ENCODE results near the gene HTR4.
"Not testable (repeated sequence)": the region's sequence is repeated elsewhere in the genome, so short reads cannot be mapped to it uniquely, and the experiment has no call there.

Gene HTR4

GRCh38 chr5:148653836-148654781 is at the start of gene HTR4:
Gene HTR4 (minus strand): TSS chr5:148654527. CDS start chr5:148637014, 17,513 bp downstream.
- no peak for DNase-seq (ENCODE audit: low read depth in 1 of 2, low spot score in 1 of 2)

DNA sequence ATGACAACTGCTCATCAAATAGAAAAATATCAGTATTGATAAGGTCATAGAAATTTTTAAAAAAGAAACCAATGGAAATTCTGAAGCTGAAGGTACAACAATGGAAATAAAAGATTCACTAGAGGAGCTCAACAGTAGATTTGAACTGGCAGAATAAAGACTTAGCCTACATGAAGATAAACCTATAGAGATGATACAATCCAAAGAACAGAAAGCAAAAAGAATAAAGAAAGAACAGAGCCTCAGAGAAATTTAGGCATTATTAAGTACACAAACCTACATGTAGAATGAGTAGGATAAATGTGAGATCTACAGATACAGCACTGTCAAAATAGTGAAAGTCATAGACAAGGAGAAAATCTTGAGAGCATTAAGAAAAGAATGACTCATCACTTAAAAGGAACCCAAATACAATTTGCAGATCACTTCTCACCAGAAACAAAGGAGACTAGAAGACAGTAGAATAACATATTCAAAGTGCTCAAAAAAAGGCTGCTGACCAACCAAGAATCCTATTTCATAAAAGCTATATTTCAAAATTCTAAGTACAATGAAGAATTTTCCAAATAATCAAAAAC is 47.8 kb upstream of the HTR4 start:
- no peak for DNase-seq (ENCODE audit: low read depth in 1 of 2, low spot score in 1 of 2)

DNA sequence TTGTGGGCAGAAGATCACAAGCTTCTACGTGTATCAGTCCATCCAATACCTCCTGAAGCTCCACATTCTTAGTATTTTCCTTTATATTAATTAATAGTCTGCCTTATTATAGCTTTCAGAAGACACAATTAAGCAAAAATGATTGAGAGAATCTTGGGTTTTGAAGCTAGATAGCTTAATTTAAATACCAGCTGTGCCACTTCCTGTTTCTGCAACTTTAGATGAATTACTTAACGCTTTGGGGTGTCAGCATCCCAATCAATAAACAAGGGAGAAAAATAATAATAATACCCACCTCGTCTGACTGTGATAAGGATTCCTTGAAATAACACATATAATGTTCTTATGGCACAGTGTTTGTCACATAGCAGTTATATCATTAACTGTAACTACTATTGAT is 44.7 kb upstream of the HTR4 start:
- DNase-seq (ENCODE audit: low read depth in 1 of 2, low spot score in 1 of 2) = no peak

DNA sequence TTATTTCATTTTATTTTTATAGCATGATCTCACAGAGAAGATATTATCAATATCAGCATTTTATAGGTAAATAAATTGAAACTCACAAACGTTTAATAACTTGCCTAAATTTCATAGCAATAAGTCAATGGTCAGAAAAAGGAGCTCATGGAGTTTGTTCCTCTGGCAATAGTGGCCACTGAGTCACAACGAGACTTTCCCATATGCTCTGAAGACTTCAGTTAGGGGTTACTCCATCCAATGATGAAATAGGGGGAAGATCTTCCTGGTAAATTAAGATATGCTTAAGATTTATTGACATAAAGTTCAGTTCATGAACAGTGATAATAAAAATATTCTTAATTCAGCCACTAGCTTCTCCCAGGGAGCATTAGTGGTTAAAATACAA is 43.5 kb upstream of the HTR4 start:
- DNase-seq (ENCODE audit: low read depth in 1 of 2, low spot score in 1 of 2) = no peak

DNA sequence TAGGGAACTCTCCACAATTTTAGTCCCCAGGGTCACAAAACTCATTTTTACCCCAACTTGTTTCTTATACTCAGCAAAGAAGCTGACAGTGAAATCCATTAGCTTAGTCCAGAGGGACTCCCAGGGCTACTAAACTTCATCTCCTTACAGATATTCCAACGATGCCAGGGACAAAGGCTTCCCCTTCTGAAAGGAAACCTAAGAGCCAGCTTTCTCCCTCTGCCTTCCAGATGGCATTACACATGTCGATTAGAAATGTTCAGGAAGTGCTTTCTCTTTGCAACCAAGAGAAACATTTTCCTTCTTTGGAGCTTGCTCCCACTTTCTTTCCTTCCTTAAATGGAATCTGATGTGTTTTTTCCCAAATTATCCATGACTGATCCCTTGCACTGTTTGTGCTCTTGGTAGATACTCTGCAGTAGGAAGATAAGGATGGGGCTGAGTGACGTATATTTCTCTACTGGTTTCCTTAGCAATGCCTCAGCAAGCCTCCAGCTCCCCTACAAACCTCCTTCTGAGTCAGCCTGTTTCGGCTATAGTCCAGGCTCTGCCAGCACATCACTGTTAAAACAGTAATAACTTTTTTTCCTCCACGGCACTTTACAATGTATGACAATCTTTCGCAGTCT is 43.0 kb upstream of the HTR4 start:
- DNase-seq (ENCODE audit: low read depth in 1 of 2, low spot score in 1 of 2) = no peak

DNA sequence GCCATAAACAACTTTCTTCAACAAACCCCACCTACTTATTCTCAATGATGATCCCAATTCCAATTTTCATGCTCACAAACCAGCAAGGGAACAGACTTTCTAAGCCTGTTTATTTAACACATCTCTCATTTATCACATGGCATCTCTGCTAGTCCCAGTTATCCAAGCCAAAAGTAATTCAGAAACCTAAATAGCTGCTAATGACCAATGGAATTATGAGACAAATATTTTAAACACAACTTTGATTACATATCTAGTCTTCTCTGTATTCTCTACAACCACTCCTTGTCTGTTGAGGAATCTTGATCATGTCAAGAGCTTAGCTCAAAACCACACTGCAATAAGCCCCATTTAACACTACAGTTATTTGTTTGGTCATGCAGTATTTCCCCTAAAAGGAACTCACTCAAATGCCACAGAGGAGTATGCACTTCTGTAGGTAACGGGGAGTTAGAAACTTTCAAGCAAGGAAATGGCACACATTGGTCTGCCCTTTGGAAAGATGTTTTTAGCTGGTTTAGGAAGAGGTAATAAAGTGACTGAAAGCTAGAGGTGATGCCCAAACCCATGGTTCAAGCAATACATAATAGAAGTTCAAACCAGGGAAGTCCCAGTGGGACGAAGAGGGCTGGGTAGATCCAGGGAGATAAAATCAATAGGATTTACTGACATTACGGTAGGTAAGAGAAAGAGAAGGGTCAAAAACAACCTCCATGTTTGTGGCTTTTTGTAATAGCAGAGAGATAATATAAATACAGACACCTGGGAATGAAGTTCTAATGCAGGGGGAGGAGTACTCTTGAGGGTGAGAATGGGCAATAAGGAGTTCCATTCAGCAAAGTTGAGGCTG is 42.1 kb upstream of the HTR4 start:
- no peak for DNase-seq (ENCODE audit: low read depth in 1 of 2, low spot score in 1 of 2)

DNA sequence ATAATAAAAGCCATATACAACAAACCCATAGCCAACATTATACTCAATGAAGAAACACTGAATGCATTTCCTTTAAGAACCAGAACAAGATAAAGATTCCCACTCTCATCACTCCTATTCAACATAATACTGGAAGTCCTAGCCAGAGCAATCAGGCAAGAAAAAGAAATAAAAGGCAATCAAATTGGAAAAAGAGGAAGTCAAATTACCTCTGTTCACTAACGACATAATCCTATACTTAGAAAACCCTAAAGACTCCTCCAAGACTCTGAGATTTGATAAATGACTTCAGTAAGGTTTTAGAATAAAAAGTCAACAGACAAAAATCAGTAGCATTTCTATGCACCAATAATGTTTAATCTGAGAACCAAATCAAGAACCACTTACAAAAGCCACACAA is 36.6 kb upstream of the HTR4 start:
- DNase-seq (ENCODE audit: low read depth in 1 of 2, low spot score in 1 of 2) = no peak

DNA sequence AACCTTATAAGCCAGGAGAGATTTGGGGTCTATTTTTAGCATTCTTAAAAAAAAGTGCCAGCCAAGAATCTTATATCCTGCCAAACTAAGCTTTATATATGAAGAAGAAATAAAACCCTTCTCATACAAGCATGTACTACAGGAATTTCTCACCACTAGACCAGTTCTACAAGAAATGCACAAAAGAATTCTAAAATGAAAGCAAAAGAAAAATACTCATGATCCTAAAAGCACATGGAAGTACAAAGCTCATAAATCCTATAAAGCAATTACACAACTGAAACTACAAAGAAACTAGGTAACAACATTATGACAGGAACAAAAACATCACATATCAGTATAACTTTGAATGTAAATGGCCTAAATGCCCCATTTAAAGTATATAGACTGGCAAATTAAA is 34.5 kb upstream of the HTR4 start:
- no peak for DNase-seq (ENCODE audit: low read depth in 1 of 2, low spot score in 1 of 2)

DNA sequence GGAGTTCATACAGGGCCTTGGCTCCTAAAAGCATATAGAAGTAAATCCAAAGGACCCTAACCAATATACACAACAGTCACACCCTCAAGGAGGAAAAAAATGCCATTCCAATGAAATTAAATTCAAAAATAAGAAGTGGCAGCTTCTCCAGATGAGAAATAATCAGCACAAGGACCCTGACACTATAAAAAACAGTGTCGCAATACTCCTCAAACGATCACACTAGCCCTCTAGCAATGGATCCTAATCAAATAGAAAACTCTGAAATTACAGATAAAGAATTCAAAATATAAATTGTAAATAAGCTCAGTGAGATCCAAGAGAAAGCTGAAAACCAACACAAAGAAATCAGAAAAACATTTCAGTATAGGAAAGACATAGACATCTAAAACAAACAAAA is 33.5 kb upstream of the HTR4 start:
- DNase-seq (ENCODE audit: low read depth in 1 of 2, low spot score in 1 of 2) = no peak

DNA sequence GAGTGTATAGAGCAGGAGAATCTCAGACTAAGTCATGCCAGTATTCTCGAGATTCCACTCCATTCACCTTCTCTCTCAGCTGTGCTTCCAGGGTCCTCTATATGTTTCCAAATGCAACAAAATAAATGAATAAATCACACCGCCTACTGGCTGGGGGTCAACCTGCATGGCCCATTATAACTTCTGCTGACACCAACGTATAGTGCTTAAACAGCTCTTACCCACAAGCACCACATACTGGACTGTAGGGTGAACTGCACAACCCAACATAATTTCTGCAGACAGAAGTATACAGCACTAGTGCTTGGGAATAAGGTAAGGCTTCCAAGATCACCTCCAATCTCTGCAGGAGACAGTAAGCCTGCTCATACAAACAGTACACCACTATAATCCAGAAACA is 33.1 kb upstream of the HTR4 start:
- no peak for DNase-seq (ENCODE audit: low read depth in 1 of 2, low spot score in 1 of 2)

DNA sequence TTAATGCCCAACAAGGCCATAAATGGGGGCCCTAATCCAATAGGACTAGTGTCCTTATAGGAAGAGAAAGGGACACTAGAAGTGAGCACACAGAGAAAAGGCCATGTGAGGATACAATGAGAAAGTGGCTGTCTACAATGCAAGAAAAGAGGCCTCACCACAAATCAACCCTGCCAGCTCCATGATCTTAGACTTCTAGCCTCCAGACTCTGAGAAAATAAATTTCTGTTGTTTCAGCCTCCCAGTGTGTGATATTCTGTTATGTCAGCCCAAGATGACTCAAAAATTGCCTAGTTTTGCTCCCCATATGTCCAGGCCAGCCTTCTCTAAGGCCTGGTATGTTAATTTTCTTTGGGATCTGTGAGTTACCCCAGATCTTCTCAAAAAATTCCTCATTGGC is 32.3 kb upstream of the HTR4 start:
- no peak for DNase-seq (ENCODE audit: low read depth in 1 of 2, low spot score in 1 of 2)

DNA sequence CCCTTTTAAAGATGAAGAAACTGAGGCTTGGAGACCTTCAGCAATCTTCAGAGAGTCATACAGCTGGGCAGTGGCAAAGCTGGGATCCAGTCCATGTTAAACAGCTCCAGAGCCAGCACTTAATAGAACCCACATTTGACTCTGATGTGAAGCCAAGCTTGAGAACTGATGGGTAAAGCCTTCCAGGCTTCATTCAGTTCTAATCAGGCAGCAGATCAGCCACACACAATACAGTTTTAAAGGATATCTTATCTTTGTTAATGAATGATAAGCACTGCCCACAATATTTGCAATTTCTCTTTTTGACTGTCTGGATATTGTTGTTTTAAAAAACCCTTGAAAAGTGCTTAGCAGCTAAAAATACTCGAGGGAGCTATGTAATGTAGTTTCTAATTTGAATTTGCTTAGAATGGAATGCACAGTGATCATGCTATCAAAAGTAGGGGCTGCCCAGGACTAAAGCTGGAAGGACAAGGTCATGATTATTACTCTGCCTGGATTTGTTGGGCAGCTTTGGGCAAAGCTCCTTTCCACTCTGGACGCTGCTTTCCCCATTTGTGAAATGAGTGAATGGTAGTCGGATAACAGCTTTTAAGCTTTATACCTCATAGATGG is 31.3 kb upstream of the HTR4 start:
- no peak for DNase-seq (ENCODE audit: low read depth in 1 of 2, low spot score in 1 of 2)

DNA sequence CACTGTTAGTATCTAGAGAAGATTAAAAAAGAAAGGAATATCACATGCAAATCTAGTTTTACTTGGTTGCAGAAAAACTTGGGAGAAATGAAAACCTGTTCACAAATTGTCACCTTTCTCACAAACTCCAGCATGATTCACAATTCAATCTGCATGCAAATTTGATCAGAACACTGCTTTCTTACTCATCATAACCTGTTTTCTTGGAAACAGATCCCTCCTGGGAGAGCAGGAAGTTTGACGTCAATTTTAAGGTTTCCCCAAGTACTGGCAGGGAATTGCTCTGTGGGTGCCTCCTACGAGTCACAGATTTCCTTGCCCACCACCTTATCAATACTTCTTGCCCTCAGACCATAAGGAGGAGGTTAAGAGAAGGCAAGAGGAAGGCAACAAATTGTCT is 30.2 kb upstream of the HTR4 start:
- no peak for DNase-seq (ENCODE audit: low read depth in 1 of 2, low spot score in 1 of 2)

GRCh38 chr5:148683651-148684050 is 29.3 kb upstream of the HTR4 start:
- no peak for DNase-seq (ENCODE audit: low read depth in 1 of 2, low spot score in 1 of 2)

GRCh38 chr5:148682058-148683026 is 28.0 kb upstream of the HTR4 start:
- DNase-seq (ENCODE audit: low read depth in 1 of 2, low spot score in 1 of 2) = no peak

DNA sequence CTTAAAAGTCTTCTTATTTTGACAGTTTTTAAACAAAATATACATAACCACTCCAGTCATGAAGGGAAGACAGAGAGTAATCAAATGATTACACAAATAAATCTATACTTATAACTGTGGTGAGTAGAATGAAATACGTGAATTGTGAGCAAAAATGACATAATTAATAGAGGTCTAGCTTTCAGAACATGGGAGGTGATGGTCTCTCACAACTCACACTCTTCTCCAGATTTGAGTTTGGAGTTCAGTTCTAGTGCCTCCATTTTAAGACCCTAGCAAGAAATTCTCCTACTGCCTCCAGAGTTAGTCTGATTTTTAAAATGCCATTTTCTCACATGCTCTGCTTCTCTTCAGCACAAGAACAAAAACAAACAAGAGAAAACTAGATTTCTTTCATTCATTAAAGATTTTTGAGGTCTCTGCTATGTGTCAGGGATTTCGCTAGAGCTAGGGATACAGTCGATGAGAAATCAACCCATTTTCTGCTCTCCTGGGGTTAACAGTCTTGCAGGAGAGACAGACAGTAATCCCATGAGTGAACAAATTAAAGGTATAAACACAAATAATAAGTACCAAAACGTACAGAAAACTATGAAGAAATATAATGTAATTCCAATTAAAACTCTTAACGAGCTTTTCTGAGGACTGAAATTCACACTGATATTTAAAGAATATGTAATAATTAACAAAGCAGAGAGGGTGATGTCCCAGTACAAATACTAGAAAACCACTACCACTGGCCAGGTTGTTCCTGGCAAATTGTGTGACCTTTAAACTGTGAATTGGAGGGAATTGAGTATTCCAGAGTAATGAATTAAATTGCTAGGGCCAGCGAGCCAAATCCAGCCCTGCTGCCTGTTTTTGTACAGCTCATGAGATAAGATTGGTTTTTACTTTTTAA is 27.1 kb upstream of the HTR4 start:
- no peak for DNase-seq (ENCODE audit: low read depth in 1 of 2, low spot score in 1 of 2)

DNA sequence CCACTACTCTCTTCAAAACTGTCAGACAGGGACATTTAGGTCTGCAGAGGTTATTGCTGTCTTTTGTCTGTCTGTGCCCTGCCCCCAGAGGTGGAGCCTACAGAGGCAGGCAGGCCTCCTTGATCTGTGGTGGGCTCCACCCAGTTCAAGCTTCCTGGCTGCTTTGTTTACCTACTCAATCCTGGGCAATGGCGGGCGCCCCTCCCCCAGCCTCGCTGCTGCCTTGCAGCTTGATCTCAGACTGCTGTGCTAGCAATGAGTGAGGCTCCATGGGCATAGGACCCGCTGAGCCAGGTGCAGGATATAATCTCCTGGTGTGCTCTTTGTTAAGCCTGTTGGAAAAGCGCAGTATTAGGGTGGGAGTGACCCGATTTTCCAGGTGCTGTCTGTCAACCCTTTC is 19.4 kb upstream of the HTR4 start:
- DNase-seq (ENCODE audit: low read depth in 1 of 2, low spot score in 1 of 2) = not testable (repeated sequence)

DNA sequence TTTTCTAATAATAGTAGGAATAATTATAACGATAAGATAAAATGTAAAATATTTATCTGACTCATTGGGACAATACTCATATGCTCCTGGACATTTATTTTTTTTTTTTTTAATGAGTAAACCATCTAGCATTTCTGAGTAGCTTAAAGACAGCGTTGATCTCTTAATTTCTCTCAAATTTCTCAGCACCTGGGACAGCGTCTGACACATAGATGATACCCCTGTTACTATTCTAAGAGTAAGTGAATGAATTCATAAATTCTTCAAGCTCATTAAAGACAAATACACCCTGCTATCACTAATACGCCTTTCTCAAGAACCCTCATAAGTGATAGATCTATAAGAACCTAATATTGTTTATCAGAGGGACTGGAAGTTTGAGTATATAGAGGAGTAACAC is 12.0 kb upstream of the HTR4 start:
- no peak for DNase-seq (ENCODE audit: low read depth in 1 of 2, low spot score in 1 of 2)

- no peak for DNase-seq (ENCODE audit: low read depth in 1 of 2, low spot score in 1 of 2)
Measured at GRCh38 chr5:148665431-148665830, 11.1 kb upstream of the HTR4 start.
